HG03064 (cell line): ENCODE results near the gene PARD3.

ENCODE experiments used
- ATAC-seq: cut with Tn5 transposase; IDR thresholded peaks from one replicate; pipeline ENCODE4 v1.9.1; 2021; ENCODE audit warnings: low read depth; ENCODE audit not compliant: unreplicated experiment

PARD3 gene

DNA sequence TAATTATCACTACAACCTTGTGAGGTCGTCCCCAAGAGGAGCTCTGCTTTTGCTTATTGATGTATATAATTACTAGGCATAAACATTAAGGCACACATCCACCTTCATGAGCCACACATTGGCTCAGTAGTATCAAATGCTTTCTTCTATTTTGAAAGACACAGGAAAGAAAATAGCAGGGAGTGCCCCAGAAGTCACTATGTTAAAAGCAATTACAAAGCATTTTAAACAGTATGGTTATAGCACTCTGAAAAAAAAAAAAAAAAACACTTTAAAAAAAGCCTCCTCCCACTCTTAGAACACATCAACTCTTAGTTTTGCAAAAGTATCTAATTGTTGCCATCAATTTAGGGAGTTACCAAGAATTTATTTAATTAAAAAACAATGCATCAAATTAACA is 474.2 kb downstream of the PARD3 start:
- no peak for ATAC-seq

DNA sequence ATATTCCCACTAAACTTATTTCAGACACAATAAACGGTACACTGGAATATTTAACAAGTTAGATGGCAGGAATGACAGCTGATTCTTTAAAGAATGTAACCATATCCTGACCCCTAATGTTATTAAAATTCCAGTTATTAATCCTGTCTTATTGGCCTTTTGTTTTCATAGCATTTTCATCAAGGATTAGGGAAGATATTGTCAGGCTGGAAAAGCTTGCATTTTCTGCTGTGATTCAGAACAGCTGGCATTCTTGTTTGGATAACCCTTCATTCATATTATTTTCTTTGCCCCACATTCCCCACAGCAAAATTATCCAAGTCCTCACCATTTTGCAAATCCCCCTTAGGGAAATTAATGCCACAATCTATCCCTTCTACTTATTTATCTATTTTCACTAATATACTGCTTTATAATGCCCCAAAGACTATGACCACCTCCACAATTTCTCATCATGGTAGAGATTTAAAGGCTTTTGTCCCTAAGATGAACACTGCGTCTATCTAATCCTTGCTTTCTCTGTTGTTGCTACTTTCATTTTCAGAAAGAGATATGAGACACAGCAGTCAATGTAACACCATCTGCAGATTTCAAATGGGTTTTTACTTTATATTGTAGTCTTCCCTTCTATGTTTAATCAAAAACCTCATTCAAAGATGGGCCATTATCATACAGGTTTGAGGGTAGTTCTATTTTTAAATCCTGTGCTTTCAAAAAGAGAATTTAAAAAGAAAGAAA is 475.1 kb downstream of the PARD3 start:
- no peak for ATAC-seq

DNA sequence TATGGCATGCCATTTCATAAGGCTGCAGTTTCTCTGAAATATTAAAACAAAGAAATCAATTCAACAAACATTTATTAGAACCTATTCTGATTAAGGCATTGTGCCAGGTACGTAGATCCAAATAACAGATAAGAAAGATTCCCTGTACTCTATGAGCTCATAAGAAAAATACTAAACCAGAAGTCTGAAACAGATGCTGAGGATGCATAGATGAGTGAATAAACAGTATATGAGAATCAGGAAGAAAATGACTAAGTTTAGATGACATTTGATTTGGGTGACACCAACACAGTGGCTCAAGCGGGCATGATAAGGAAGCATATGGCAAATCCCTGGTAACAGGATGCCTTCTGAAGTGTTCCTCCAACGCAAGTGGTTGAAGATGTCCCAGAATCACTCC is 477.2 kb downstream of the PARD3 start:
- no peak for ATAC-seq

DNA sequence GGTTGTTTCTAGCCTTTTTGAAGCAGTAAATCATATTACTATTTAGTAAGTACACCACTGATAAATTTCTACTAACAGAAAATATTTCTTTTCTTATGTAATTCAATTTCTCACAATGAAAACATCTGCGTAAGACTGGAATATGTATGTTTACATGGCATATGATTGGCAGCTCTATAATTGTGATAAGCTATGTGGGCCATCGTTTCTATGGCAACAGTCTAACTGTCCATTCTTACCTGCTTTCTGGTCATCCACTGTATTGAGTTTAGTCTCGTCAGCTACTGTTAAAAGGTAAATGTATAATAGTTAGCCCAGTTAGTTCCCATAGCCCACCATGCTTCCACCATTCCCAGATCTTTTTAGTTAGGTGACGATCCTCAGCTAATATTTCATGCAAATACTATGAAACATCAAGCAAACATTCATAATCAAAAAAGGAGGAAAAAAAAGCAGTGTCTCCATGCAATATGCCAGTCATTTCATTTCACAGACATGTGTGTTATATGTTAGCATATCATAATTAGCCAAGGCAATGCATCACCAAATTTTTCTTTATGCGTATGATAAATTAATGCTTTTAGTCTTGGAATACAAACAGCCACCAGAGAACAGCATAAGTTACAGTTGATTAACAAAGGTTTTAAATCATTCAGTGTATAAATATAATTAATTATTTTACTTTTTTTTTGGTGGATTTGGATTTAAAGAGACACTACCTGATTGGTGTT is 479.0 kb downstream of the PARD3 start:
- ATAC-seq: no peak

DNA sequence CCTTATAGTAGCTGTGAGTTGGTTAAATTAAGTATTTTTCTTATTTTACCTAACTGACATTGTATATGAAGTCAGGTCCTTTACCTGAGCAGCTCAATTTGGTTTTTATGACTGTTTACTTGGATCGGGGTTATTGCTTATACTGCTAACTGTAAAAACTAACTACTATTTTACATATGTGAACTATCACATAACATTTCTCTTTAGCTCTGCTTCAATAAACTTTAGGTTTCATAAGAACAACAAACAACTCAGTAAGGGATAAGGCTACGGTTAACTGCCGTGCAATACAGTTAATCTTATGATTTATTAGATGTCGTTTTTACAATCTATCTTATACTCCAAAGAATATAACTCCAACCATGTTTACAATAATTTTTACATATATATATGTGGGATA is 480.2 kb downstream of the PARD3 start:
- no peak for ATAC-seq

DNA sequence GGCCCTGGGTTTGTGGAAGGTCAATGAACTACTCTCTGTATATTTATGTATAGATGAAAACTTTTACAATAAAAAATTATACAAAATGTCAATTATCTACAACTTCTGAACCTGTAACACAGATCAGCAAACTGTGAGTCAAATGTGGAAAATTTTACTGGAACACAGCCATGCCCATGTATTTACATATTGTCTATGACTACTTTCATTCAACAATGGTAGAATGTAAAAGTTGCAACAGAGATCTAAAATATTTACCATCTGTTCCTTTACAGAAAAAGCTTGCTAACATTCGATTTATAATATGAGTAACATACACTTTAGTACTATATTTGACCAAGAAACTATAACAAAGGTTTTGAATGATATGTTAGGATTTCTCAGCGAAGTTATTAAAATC is 481.6 kb downstream of the PARD3 start:
- no peak for ATAC-seq

DNA sequence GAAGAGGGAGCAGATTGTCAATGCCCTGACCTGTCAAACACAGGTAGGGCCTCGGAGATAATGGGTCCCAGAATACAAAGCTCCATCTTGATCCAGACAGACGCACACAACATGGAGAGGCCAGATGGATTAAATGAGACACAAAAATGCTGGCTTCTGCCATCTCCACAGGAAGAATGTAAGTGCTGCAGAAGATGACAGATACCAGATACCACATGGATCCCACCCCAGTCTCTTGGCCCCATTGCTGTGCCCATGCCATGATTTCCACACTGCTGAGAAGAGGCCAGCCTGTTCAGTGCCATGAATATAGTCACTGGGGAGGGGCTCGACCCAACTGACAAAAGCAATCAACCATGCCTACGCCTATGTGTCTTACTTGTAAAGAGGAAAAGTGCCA is 487.9 kb downstream of the PARD3 start:
- ATAC-seq: no peak

DNA sequence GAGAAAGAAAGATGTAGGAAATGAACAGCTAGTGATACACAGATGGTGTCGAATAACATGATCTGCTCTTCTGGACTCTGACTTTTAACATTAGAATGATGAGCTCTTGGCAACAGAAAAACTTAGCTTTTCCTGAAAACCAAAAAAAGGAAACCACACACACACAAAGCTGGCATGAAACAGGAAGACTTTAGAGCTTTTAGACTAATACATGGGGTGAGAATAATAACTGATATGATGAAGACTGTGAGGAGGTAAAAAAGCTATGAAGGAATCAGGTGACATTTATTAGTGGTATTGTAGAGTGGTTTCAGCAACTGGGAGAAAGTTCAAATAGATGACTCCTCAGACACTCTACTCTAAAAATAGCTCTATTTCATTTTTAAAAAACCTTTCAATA is 491.9 kb downstream of the PARD3 start:
- no peak for ATAC-seq

DNA sequence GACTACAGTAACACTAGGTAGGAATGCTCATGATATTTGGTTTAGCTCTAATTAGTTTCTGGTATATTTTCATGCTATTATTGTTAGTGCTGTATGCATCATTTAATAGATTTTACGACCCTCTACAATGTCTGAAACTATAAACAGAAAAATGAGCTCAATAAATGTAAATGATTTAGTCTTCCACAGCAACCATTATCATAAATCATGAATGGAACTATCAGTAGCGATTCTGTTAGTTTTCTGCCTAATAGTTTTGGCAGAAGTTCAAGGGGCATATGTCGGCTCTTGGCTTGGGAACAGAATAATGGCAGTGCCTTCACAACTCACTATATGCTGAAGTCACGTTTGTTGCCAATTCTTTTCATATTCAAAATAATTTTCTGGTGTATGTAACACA is 494.8 kb downstream of the PARD3 start:
- ATAC-seq: no peak

DNA sequence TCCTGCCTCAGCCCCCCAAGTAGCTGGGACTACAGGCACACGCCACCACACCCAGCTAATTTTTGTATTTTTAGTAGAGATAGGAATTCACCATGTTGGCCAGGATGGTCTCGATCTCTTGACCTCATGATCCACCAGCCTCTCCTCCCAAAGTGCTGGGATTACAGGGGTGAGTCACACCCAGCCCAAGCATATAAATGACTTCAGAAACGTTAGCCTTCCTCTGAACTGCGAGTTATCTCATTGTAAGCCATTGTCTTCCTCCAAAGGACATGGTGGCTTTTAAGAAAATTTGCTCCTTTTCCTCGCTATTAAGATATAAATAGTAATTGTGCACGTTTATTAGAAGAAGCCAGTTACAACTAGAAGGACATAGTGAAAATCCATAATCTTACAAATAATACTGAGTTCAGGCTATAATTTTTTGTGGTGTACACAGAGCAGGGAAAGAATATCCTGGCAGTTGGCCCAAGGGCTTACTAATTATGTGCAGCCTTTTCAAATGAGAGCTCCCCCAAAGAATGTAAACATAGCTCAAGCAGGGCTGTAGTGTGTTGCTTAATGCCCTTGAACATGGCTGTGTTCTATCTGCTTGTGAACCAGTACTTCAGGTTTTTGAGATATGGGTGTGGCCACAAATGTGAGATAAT is 495.8 kb downstream of the PARD3 start:
- ATAC-seq: no peak

DNA sequence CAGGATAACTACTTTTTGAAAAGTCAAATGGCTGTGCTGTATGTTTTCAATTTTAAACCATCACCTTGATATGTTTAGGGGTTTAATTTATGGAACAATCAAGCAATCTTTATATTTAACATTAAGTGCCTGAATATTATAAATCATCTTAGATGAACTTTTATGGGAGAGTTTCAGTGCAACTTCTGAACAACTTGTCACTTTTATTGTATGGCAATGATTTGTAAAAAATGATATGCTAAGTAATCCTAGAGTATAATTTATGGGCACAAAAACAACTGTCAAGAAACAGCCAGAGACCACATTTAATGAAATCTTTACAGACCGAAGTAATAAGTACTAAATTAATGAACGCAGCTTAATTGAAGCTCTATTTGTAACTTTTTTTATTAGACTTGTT is 498.9 kb downstream of the PARD3 start:
- no peak for ATAC-seq

DNA sequence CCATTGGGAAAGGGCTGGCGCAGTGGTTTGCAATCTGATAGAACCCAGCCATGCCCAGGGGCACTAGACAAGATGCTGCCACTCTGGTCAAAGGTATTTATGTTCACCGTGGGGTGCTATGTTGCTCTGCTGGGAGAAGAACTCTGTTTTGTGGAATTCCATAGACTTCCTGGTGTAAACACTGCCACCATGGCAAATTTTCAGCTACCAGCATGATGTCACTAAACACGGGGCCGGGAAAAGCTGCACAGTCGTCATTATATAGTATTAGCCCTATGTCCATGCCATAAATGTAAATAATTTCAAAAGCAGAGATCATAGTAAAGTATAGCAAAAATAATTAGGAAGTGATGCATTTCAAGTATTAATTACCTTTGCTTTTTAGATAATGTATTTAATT is 500.6 kb downstream of the PARD3 start:
- ATAC-seq: no peak

DNA sequence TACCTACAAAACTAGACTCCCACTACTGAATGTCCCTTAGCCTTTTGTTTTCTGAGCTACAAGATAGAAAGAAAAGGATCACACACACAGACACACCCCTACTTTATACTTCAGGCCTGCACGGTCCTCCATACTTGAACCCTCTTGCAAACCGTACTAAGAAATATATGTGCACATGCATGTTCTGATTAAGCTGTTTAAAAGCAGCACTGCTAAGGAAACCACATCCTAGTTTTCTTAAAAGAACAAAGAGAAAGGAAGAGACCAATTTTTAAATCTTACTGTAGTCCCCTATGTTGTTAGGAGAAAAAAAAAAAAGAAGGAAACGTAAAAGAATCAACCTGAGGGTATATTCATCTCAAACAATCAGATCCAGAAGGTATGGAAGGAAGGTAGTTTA is 501.2 kb downstream of the PARD3 start:
- ATAC-seq: no peak

DNA sequence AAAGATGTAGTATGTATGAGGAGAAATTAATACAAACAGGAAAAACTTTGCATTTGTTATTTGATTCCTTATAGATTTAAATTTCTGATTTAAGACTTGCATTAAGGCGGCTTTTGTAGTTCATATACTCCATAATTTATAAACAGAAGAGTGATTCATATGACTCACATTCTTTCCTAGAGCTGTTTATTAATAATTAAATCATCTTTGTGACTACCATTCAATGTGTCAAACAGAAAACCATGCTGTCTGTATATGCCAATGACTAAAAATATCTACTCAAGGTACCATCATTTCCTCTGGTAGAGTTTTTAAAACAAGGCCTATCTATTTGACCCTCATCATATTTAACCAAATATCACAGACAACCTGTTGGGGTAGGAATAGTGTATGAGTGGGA is 501.7 kb downstream of the PARD3 start:
- ATAC-seq: no peak

DNA sequence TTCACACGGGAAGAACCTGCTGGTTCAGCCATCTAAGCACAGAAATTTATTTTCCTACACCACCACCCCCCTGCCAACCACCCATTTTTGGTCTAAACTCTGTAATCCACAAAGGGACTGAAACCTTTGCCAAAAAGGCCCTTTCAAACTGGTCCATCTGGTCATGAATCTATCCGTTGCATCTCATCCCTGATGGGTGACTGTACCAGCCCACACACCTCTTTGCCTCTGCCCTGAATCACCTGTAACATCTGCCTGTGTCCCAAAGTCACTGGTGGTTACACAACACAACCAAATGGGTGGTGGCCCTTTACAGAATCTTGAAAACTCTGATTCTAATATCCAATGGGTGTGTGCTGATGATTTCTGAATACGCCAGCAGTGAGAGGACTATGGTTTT is 503.4 kb downstream of the PARD3 start:
- no peak for ATAC-seq

DNA sequence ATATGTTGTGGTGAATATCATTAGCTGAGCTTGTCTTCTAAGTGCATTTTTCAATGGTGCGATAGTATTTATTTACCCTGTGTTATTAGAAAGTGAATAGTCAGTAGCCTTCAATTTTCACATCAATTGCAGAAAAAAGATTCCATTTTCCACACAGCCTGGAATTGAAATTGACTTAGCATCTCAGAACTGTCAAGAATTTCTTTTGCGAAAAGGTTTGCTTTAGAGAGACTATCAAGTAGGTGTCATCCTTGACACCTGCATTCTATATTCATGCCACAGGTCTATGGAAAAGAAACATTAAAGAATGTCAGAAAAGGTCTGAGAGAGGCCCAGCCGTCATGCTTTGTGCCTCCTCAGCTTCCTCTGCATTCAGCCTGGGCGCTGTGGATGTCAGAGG is 504.9 kb downstream of the PARD3 start:
- ATAC-seq: no peak

DNA sequence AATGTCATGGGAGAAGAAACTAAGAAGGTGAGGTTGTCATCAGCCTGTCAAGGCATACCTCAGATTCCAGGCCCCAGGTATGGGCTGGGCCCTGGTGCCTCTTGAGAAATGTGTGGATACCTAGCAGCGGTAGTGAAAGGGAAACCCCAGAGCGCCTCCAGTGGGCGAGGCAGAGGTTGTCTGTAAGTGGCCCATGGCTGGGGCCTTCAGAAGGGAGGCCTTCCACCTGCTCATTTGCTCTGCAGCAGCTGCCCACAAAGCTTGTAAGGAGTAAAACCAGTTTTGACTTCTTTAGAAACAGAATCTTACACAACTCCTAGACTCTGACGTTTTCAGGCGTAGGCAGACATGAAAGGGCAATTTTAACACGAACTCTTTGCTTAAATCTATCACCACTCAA is 509.9 kb downstream of the PARD3 start:
- no peak for ATAC-seq

DNA sequence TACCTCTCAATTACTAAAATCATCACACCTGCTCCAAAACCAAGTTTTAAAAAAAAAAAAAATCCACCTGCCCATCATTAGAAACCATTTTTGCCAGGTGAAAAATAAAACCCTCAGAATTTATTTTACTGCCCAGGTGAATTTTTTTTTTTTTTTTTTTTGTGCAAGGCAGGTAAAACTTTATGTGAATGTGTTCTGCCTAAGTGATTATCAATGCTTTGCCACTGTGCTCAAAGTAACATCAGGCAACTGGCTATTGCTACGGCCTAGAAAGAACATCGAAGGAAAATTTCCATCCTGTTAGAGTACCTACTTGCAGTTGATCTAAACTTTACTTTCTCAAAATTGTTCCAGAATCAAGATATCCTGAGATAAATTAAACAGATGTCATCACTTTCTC is 512.1 kb downstream of the PARD3 start:
- no peak for ATAC-seq

DNA sequence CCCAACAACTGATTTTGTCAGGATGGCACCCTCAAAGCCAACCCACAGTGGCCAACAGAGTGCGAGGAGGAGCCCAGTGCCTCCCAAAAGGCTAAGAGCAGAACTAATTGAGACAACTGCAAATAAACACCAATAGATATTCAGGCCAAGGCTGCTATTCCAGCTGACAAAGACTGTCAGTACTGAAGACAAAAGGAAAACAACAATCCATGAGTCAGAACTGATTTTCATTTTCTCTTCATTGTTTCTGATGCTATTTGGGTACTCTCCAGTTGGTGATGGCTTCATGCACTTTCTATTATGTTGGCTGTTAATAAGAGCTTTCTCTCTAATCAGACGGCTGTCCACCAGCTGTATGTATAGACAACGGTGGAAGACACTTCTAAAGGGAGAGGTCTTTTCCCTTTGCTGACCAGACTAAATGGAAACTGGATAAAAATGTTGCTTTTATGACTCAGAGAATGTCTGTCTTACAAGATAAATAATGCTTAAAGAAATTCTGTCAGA is 515.9 kb downstream of the PARD3 start:
- no peak for ATAC-seq

DNA sequence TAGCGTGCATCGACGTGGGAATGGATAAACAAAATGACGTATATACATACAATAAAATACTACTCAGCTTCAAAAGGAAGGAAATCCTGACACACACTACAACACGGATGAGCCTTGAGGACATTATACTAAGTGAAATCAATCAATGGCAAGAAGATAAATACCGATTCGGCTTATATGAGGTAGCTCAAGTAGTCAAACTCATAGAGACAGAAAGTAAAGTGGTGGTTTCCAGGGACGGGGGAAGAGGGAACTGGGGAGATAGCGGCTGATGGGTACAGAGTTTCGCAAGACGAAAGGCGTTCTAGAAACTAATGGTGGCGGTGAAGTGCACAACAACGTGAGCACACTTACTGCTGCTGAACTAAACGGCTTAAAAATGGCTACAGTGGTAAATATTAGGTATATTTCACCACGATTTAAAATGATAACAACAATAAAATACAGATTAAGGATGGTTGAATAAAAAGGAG is 516.7 kb downstream of the PARD3 start:
- ATAC-seq: no peak

DNA sequence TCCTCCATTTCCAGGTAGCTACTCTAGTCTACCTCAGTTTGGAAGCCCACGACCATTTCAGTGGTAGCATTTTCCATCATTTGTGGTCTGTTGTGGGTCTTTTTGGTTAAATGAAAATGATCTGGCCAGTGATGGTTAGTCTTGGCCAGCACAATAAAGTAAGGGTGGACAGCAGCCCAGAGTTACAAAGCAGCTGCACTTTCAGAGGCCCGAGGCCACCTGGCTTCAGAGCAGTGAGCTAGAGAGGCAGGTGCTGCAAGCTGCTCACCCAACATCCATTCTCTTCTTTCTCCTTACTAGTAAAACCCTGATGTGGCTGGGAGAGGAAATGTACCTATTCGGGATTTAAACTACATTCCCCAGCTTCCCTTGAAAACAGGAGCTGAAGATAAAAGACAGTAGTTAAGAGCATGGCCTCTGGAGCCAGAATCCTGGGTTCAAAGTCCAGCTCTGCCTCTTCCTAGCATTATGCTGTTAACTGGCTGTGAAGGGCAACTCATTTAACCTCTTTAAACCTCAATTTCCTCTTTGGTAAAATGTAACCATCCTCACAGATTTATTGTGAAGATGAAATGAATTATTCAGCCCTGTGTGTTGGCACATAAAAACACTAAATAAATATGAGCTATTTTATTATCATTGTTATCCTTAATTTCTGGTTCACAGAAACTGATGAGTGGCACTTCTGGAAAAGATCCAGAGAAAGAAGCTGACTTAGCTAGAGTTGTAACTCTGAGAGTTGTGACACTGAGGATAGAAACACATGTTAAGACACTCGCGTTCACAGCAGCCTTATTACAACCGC is 517.4 kb downstream of the PARD3 start:
- ATAC-seq: no peak
